UCSD-AML1 (cell line): ENCODE data around the gene ATOX1.

ENCODE experiments used
- DNase-seq: peaks from one replicate; lab custom pipeline; 2025; ENCODE audit not compliant: unreplicated experiment; lab: John Stamatoyannopoulos, UW

The ATOX1 gene

DNA sequence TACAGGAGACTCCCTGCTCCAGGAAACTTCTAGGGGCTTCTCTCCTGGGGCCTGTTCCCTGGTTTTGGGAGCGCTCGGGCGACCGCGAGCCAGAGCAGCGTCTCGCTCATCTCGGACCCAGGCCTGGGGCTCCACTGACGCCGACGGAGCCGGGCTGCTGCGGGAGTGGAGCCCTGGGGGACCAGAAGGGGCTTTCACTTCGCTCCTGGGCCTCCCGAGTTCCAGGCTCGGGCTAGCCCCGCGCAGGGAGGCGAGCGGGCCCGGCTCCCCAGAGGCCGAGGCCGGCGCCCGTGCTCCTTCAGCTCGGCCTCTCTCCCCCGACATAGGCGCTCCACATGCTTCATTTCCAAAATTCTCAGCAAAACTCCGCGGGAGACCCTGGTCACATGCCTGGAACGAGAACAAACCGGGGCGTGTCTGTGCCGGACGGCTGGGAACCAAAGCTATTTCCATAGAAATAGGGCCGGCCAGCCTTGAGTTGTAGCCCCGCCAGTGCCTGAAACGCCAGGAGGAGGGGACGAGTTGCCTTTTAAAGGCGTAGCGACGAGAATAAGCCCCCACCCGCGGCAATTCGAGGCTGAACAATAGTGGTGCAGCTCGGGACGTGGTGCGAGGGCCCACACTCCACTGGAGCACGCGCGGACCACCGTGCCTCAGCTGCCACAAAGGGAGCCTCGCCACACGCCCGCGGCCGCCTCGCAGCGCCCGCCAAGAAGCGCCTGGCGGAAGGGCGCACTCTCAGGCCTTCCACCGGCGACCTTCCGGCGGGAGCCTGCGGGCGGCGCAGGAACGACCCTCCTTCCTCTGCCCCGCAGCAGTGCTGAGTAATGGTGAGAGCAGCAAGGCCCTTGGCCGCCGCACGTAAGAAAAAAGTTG, 12.2 kb upstream of the ATOX1 start:
- peak; percentile 87 for DNase-seq

DNA sequence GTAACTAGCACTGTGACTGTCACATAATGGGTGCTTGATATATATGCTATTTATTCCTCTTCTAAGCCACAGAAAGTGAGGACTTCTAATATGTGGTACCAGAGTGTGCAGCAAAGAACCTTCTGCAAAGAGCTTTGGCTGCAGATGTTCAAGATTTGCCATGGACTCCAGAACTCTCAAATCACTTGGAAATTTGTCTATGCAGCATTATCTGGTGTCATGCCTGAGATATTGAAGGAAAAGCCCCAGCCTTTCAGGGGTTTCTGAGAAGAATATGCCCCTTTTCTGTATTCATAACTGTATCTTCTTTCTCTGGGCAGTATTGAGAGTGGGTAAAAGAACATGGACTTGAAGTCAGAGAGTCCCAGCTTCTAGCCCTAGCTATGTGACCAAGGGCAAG, 8.5 kb upstream of the ATOX1 start:
- no peak for DNase-seq

GRCh38 chr5:151764801-151765200, 6.4 kb upstream of the ATOX1 start:
- no peak for DNase-seq

DNA sequence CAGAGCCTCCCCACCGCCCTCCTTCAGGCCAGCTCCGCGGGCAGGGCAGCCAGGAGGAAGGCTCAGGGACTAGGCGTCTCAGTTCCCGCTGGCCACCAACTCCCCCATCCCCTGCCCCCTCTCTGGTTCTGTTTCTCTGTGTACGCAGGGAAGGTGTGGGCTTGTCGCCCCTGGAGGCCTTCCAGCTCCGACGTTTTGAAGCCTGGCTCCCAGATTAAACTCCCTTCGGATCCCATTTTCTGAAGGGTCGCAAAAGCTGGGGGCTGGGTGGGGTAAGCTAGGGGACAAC, 346 bp downstream of the ATOX1 start:
- DNase-seq, result no peak

GRCh38 chr5:151757233-151758140, 944 bp downstream of the ATOX1 start:
- DNase-seq, result peak; percentile 50

- DNase-seq, result no peak
Observed at GRCh38 chr5:151755383-151755782, 3.0 kb downstream of the ATOX1 start.

- DNase-seq, result no peak
Observed at GRCh38 chr5:151751593-151751992, 6.8 kb downstream of the ATOX1 start.

DNA sequence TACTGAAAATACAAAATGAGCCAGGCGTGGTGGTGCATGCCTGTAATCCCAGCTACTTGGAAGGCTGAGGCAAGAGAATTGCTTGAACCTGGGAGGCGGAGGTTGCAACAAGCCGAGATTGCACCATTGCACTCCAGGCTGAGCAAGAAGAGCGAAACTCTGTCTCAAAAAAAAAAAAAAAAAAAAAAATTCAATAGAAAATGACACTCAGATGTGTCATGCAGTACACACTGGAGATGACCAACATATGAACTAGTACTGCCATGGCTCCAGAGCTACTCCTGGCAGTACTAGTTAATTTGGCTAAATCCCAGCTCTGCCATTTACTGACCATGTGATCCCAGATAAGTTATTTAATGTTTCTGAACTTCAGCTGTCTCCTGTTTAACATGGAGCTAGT, 7.3 kb downstream of the ATOX1 start:
- DNase-seq, result no peak

GRCh38 chr5:151750121-151750520, 8.3 kb downstream of the ATOX1 start:
- no peak for DNase-seq

GRCh38 chr5:151745071-151745705, 13.2 kb downstream of the ATOX1 start:
- peak; percentile 36 for DNase-seq

DNA sequence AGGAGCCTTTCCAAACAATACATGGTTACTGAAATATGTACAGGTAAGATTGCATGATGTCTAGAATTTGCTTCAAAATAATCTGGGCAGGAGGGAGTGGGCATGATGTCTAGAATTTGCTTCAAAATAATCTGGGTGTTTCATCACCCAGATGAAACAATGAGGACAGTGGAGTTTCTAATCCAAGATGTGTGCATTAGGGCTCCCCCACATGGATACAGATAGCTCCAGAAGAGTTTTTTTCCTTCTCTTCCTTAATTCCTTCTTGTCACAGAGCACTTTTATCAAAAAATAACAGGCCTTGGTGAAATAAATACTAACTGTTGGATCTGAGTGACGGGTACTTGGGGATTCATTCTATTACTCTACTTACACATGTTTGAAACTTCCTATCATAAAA, 14.9 kb downstream of the ATOX1 start:
- no peak for DNase-seq

DNA sequence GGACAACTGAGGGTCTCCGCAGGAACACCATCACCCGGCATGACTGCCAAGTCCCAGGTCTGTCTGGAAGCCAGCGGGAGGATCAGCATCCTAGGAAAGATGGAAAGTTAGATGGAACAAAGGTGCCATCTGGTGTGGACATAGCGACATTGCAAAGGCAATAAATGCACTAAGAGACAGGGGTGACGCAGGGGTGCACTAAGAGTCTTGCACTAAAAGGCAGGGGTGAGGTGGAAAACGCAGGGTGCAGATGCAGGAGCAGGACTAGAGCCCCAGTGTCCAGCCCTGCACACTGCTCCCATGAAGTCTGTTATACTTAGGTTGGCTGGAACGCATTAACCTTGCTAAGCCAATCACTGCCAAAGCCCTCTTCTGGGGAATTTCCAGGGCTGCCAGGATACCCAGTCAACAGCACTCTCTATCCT, 15.5 kb downstream of the ATOX1 start:
- DNase-seq, result peak; percentile 18

GRCh38 chr5:151741678-151742423, 16.6 kb downstream of the ATOX1 start:
- DNase-seq, result no peak

- no peak for DNase-seq
Observed at GRCh38 chr5:151740958-151741373, 17.5 kb downstream of the ATOX1 start.

- DNase-seq, result peak; percentile 30
Observed at GRCh38 chr5:151740336-151740942, 18.0 kb downstream of the ATOX1 start.

DNA sequence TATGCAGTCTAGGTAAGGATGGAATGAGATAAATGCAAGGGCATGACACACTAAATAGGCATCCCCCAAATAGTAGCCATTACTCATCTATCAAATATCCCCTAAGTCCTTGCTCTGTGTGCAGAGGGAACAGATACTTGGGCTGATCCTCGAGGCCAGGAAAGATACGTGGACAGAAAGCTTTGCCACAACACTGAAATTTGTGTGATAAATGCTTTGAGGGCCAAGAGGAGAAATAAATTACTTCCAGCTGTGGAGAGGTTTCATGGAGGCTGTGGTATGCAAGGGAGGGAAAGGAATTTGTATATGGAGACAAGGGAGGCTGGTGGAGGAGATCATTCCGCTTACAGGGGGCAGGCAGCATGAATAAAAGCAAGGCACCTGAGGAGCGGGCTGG, 18.5 kb downstream of the ATOX1 start:
- DNase-seq, result no peak

- no peak for DNase-seq
Observed at GRCh38 chr5:151739395-151739794, 19.0 kb downstream of the ATOX1 start.

GRCh38 chr5:151738125-151738848, 20.1 kb downstream of the ATOX1 start:
- DNase-seq, result no peak

GRCh38 chr5:151737431-151737830, 21.0 kb downstream of the ATOX1 start:
- DNase-seq, result no peak

GRCh38 chr5:151735646-151736045, 22.8 kb downstream of the ATOX1 start:
- no peak for DNase-seq
